ENCODE measurements around the gene HMOX2. TPM values are rescaled to one million over a fixed set of nuclear protein-coding genes. Genes with fewer than 3 reads are reported as not detected.

HMOX2 gene
- total and polyA plus RNA-seq, 2 of the 13 experiments (the other 11 are each of a cell fraction or from before 2014, with no cell fraction given) = 60.3 to 70.4 TPM

DNA sequence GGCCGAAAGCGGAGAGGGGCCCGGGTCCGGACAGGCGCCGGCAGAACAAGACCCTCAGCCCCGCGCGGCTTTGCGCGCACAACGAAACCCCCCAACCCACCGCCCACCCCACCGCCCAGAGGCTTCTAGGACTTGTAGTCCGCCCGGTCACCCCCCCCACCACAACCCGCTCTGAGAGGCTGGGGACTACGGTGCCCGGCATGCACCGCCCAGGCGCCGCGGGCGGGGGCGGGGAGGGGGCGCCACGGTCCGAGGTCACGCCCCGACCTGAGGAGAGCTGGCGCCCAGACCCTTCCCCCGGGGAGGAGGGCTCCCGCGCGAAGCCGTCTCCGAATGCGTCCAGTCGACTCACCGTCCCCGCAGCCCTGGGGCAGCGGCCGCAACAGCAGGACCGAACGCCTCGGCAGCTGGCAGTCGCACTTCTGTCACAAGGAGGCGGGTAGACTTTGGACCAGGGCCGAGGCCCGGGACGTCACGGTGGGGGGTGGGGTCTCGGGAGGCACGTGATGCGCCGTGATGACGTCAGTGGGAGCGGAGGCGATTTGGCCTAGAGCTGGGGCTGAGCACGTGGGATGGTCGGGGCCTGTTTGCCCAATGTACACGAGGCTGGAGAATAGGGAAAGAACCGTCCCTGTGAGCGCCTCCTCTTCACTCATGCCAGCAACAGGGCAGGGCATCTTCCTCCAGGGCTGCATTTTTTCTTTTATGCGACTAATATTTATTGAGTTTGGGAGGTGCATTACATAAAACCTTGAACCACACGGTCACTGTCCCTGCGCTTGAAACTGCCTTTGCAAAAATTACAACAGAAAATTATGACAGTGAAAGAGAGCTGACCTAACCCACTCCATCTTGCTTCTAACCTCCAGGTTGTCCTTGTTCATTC, 62.4 kb downstream of the HMOX2 start, which contains the start of gene CDIP1 (continued):
- TF ChIP-seq ZNF496 (CRISPR knock-in tag; IDR thresholded peaks at IDR 0.05; ENCODE audit: insufficient replicate concordance) (peak; percentile 70), ZNF564 (CRISPR knock-in tag; IDR thresholded peaks at IDR 0.05) (peak; percentile 94), HNRNPH1 (optimal IDR thresholded peaks at IDR 0.05; ENCODE audit: low read depth, low read length) (no peak), PLRG1 (conservative IDR thresholded peaks at IDR 0.05) (no peak), ZNF12 (CRISPR knock-in tag; IDR thresholded peaks at IDR 0.05) (peak; percentile 78), ZNF546 (CRISPR knock-in tag; conservative IDR thresholded peaks at IDR 0.05) (peak; percentile 100), ZNF557 (CRISPR knock-in tag; IDR thresholded peaks at IDR 0.05) (peak; percentile 99), ZNF451 (CRISPR knock-in tag; IDR thresholded peaks at IDR 0.05) (peak; percentile 100), FOSL2 (CRISPR knock-in tag; IDR thresholded peaks at IDR 0.05) (peak; percentile 84), ZNF766 (CRISPR knock-in tag; IDR thresholded peaks at IDR 0.05; ENCODE audit: borderline replicate concordance) (peak; percentile 99), ZNF432 (CRISPR knock-in tag; IDR thresholded peaks at IDR 0.05; ENCODE audit: borderline replicate concordance) (peak; percentile 82; the same call in 1 of the 2 replicates), KDM2A (CRISPR knock-in tag; IDR thresholded peaks at IDR 0.05; ENCODE audit: borderline replicate concordance, low read depth) (peak; percentile 89), ATM (IDR thresholded peaks at IDR 0.05; ENCODE audit: borderline replicate concordance) (no peak), ZBTB20 (CRISPR knock-in tag; IDR thresholded peaks at IDR 0.05; ENCODE audit: borderline replicate concordance, low read depth) (peak; percentile 99; the same call in 1 of the 2 replicates), CC2D1A (CRISPR knock-in tag; IDR thresholded peaks at IDR 0.05) (peak; percentile 96; the same call in 1 of the 2 replicates), SOX6 (IDR thresholded peaks at IDR 0.05) (no peak), SOX6 (CRISPR knock-in tag; IDR thresholded peaks at IDR 0.05) (peak; percentile 82), EHMT2 (IDR thresholded peaks at IDR 0.05; ENCODE audit: borderline replicate concordance, low read depth, low read length) (no peak), ZMAT3 (CRISPR knock-in tag; conservative IDR thresholded peaks at IDR 0.05) (peak; percentile 100), EEA1 (CRISPR knock-in tag; IDR thresholded peaks at IDR 0.05; ENCODE audit: borderline replicate concordance) (peak; percentile 99), KDM3A (CRISPR knock-in tag; IDR thresholded peaks at IDR 0.05; ENCODE audit: low read depth) (peak; percentile 93), SKI (IDR thresholded peaks at IDR 0.05; ENCODE audit: partially characterized antibody) (peak; percentile 58)
- TF ChIP-seq, protein P1, sequence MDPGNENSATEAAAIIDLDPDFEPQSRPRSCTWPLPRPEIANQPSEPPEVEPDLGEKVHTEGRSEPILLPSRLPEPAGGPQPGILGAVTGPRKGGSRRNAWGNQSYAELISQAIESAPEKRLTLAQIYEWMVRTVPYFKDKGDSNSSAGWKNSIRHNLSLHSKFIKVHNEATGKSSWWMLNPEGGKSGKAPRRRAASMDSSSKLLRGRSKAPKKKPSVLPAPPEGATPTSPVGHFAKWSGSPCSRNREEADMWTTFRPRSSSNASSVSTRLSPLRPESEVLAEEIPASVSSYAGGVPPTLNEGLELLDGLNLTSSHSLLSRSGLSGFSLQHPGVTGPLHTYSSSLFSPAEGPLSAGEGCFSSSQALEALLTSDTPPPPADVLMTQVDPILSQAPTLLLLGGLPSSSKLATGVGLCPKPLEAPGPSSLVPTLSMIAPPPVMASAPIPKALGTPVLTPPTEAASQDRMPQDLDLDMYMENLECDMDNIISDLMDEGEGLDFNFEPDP (CRISPR knock-in tag; conservative IDR thresholded peaks at IDR 0.05) = peak; percentile 99
- TF ChIP-seq, protein P2, sequence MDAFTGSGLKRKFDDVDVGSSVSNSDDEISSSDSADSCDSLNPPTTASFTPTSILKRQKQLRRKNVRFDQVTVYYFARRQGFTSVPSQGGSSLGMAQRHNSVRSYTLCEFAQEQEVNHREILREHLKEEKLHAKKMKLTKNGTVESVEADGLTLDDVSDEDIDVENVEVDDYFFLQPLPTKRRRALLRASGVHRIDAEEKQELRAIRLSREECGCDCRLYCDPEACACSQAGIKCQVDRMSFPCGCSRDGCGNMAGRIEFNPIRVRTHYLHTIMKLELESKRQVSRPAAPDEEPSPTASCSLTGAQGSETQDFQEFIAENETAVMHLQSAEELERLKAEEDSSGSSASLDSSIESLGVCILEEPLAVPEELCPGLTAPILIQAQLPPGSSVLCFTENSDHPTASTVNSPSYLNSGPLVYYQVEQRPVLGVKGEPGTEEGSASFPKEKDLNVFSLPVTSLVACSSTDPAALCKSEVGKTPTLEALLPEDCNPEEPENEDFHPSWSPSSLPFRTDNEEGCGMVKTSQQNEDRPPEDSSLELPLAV (CRISPR knock-in tag; conservative IDR thresholded peaks at IDR 0.05; ENCODE audit: low read depth) = peak; percentile 97; the same call in 1 of the 2 replicates
- TF ChIP-seq, protein P3, sequence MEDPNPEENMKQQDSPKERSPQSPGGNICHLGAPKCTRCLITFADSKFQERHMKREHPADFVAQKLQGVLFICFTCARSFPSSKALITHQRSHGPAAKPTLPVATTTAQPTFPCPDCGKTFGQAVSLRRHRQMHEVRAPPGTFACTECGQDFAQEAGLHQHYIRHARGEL (CRISPR knock-in tag; IDR thresholded peaks at IDR 0.05) = peak; percentile 96
- TF ChIP-seq, protein P4, sequence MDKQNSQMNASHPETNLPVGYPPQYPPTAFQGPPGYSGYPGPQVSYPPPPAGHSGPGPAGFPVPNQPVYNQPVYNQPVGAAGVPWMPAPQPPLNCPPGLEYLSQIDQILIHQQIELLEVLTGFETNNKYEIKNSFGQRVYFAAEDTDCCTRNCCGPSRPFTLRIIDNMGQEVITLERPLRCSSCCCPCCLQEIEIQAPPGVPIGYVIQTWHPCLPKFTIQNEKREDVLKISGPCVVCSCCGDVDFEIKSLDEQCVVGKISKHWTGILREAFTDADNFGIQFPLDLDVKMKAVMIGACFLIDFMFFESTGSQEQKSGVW (CRISPR knock-in tag; IDR thresholded peaks at IDR 0.05; ENCODE audit: borderline replicate concordance) = peak; percentile 99
